H9 (cell line): ENCODE results near the gene IL12RB1. TPM values are rescaled to one million over a fixed set of nuclear protein-coding genes. Genes with fewer than 3 reads are reported as not detected.

Experiments used
- DNase-seq: peaks from one replicate; pipeline ENCODE4 v3.0.0-alpha.2; 2017
- H2AFZ ChIP-seq: one replicate; pipeline ENCODE4 v1.6.1; 2013; ENCODE audit warnings: mild to moderate bottlenecking, low read length, control low read depth, moderate library complexity
- H2AK5ac ChIP-seq: 2 replicates; pipeline ENCODE4 v1.6.1; 2013; ENCODE audit warnings: low read length, control low read depth, mixed read lengths; ENCODE audit not compliant: insufficient read length
- H2BK120ac ChIP-seq: one replicate; pipeline ENCODE4 v1.6.1; 2013; ENCODE audit warnings: low read depth, mild to moderate bottlenecking, low read length, control low read depth, inconsistent platforms; ENCODE audit not compliant: poor library complexity, severe bottlenecking
- H2BK12ac ChIP-seq: 2 replicates; pipeline ENCODE4 v1.6.1; 2013; ENCODE audit warnings: low read length, control low read depth, mixed read lengths, low read depth; ENCODE audit not compliant: insufficient read length
- H2BK15ac ChIP-seq: 2 replicates; pipeline ENCODE4 v1.6.1; 2013; ENCODE audit warnings: low read depth, low read length, control low read depth
- H2BK20ac ChIP-seq: one replicate; pipeline ENCODE4 v1.6.1; 2013; ENCODE audit warnings: low read depth, mild to moderate bottlenecking, low read length, control low read depth, inconsistent platforms; ENCODE audit not compliant: poor library complexity, severe bottlenecking
- H2BK5ac ChIP-seq: 2 replicates; pipeline ENCODE4 v1.6.1; 2013; ENCODE audit warnings: low read length, control low read depth, mixed read lengths; ENCODE audit not compliant: insufficient read length
- H3K14ac ChIP-seq: 2 replicates; pipeline ENCODE4 v1.6.1; 2013; ENCODE audit warnings: low read length, control low read depth; ENCODE audit not compliant: insufficient read depth
- H3K18ac ChIP-seq: 2 replicates; pipeline ENCODE4 v1.6.1; 2013; ENCODE audit warnings: low read depth, mild to moderate bottlenecking, mixed read lengths, low read length, control low read depth; ENCODE audit not compliant: insufficient read length
- H3K23ac ChIP-seq: 2 replicates; pipeline ENCODE4 v1.6.1; 2013; ENCODE audit warnings: low read length, control low read depth, mixed read lengths, low read depth; ENCODE audit not compliant: insufficient read length
- H3K23me2 ChIP-seq: 2 replicates; pipeline ENCODE4 v1.6.1; 2013; ENCODE audit warnings: low read depth, mild to moderate bottlenecking, mixed read lengths, low read length, control low read depth; ENCODE audit not compliant: insufficient read length, poor library complexity, severe bottlenecking
- H3K27ac ChIP-seq: 2 replicates; pipeline ENCODE4 v1.5.1; 2013; ENCODE audit warnings: low read length, control low read depth, mixed read lengths, low read depth; ENCODE audit not compliant: insufficient read length
- H3K27me3 ChIP-seq: 2 replicates; pipeline ENCODE4 v1.6.1; 2013; ENCODE audit warnings: low read length, control low read depth, inconsistent platforms; ENCODE audit not compliant: insufficient read depth
- H3K4ac ChIP-seq: 2 replicates; pipeline ENCODE4 v1.6.1; 2013; ENCODE audit warnings: low read depth, mild to moderate bottlenecking, control low read depth, inconsistent platforms, low read length, moderate library complexity
- H3K4me1 ChIP-seq: 2 replicates; pipeline ENCODE4 v1.6.1; 2013; ENCODE audit warnings: low read length, control low read depth, inconsistent platforms; ENCODE audit not compliant: insufficient read depth
- H3K4me2 ChIP-seq: 2 replicates; pipeline ENCODE4 v1.6.1; 2013; ENCODE audit warnings: low read length, control low read depth, mixed read lengths; ENCODE audit not compliant: insufficient read length, insufficient read depth
- H3K56ac ChIP-seq: 2 replicates; pipeline ENCODE4 v1.6.1; 2013; ENCODE audit warnings: low read depth, mild to moderate bottlenecking, mixed read lengths, low read length, control low read depth; ENCODE audit not compliant: insufficient read length
- H3K79me1 ChIP-seq: 2 replicates; pipeline ENCODE4 v1.6.1; 2013; ENCODE audit warnings: low read depth, mild to moderate bottlenecking, moderate library complexity, low read length, control low read depth, inconsistent platforms; ENCODE audit not compliant: insufficient read depth, poor library complexity, severe bottlenecking
- H3K79me2 ChIP-seq: 2 replicates; pipeline ENCODE4 v1.6.1; 2013; ENCODE audit warnings: low read length, control low read depth, inconsistent platforms; ENCODE audit not compliant: insufficient read depth
- H3K9ac ChIP-seq: 2 replicates; pipeline ENCODE4 v1.6.1; 2013; ENCODE audit warnings: low read length, control low read depth, mixed read lengths; ENCODE audit not compliant: insufficient read length; ENCODE audit errors: extremely low read depth
- H3K9me3 ChIP-seq: one replicate; pipeline ENCODE4 v1.6.1; 2013; ENCODE audit warnings: low read depth, low read length, inconsistent platforms; ENCODE audit not compliant: control insufficient read depth
- H3T11ph ChIP-seq: one replicate; pipeline ENCODE4 v1.6.1; 2013; ENCODE audit warnings: mild to moderate bottlenecking, low read length, control low read depth, inconsistent platforms
- H4K20me1 ChIP-seq: one replicate; pipeline ENCODE4 v1.6.1; 2013; ENCODE audit not compliant: control insufficient read depth, insufficient read length, insufficient read depth
- H4K5ac ChIP-seq: 2 replicates; pipeline ENCODE4 v1.6.1; 2013; ENCODE audit warnings: low read depth, mild to moderate bottlenecking, mixed read lengths, low read length, control low read depth; ENCODE audit not compliant: insufficient read length
- H4K8ac ChIP-seq: replicated peaks from 2 replicates; pipeline ENCODE4 v1.6.1; 2013; ENCODE audit warnings: low read length, control low read depth, mixed read lengths, low read depth; ENCODE audit not compliant: insufficient read length
- H4K91ac ChIP-seq: 2 replicates; pipeline ENCODE4 v1.6.1; 2013; ENCODE audit warnings: low read depth, mild to moderate bottlenecking, moderate library complexity, mixed read lengths, low read length, control low read depth; ENCODE audit not compliant: insufficient read length
- H3K27ac Mint-ChIP-seq, 3 experiments: 2 replicates in 2 of 3; 3 replicates in 1 of 3; pipeline ENCODE4 v1.8.0; 2020 to 2021; ENCODE audit warnings: mixed read lengths in 3 of 3, mild to moderate bottlenecking in 1 of 3, moderate library complexity in 1 of 3
- H3K27me3 Mint-ChIP-seq: 2 replicates; pipeline ENCODE4 v1.8.0; 2021; ENCODE audit warnings: low read depth, mild to moderate bottlenecking, moderate library complexity, mixed read lengths
- H3K36me3 Mint-ChIP-seq, 3 experiments: 2 replicates in 2 of 3; 3 replicates in 1 of 3; pipeline ENCODE4 v1.8.0; 2020 to 2021; ENCODE audit warnings: low read depth in 3 of 3, mixed read lengths in 3 of 3; ENCODE audit not compliant: insufficient read depth in 1 of 3
- H3K4me1 Mint-ChIP-seq, 2 experiments: 2 replicates each; pipeline ENCODE4 v1.8.0; 2020; ENCODE audit warnings: mixed read lengths in 2 of 2
- H3K4me3 Mint-ChIP-seq, 2 experiments: 2 replicates in 1 of 2; 3 replicates in 1 of 2; pipeline ENCODE4 v1.8.0; 2020 to 2021; ENCODE audit warnings: mild to moderate bottlenecking in 2 of 2, mixed read lengths in 2 of 2, moderate library complexity in 1 of 2
- H3K9me3 Mint-ChIP-seq, 2 experiments: 2 replicates in 1 of 2; 3 replicates in 1 of 2; pipeline ENCODE4 v1.8.0; 2020; ENCODE audit warnings: mild to moderate bottlenecking in 2 of 2, mixed read lengths in 2 of 2, moderate library complexity in 1 of 2
- CTCF ChIP-seq: fragments of 200-600 bp; sonication (generic); conservative IDR thresholded peaks from 3 replicates; pipeline ENCODE4 v1.8.0; 2021; ENCODE audit warnings: antibody characterized with exemption, mild to moderate bottlenecking
- WGBS: extraction: QIAGEN DNeasy Blood & Tissue Kit; methylation state at CpG from one replicate; pipeline ENCODE4 v1.1.7; 2013; ENCODE audit warnings: missing lambda C conversion rate, low lambda C conversion rate, mixed read lengths; ENCODE audit not compliant: insufficient read length; ENCODE audit errors: extremely low coverage; 5-methylcytosine and 5-hydroxymethylcytosine counted together
- total RNA-seq: library from RNA; stranded (reverse); gene quantifications from 2 replicates; pipeline ENCODE4 v1.2.1, GENCODE V29; 2021

IL12RB1 gene
- total RNA-seq, 1 experiment from 2014 or later, result not detected

DNA sequence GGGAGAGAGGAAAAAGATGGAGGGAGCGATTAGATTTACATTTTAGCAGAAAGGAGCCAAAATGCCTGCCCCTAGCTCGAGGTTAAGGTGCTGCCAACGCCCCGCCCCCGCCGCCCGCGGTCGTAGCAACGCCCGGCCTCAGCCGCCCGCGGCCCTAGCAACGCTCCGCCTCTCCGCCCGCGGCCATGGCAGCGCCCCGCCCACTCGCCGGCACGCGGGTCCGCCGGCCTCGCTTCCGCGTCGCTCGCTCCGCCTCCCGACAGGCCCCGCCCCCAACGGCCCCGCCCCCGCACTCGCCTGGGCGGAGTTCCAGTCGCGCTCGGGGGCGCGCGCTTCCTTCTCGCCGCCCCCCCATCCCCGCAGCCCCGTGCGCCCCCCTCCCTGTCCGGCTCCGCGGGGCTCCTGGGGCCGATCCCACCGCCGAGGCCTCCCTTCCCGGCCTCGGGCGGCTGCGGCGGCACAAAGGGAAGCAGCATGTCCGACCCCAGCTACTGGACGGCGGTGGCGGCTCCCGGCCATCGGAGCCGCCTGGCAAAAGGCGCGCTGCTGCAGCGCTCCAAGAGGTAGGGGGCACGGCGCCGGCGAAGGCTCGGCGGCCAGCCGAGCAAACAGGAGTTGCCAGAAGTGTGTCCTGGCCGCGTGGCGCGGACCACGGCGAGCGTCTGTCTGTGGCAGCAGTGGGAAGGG is 31.1 kb upstream of the IL12RB1 start:
- H4K91ac ChIP-seq, result no peak overlapping the region
- no peak overlapping the region for H2BK5ac ChIP-seq
- Mint-ChIP-seq H3K36me3 (no peaks in the 10 kb centered on the region; a peak in 1 of 7 replicates), H3K27ac (peak overlapping the region; percentile 53 to 95 (median 86); a peak in 5 of 7 replicates), H3K4me3 (peak overlapping the region; percentile 77 to 88), H3K27me3 (peaks cover 4% of the 10 kb centered on the region; the same call in 1 of the 2 replicates), H3K4me1 (peaks cover 24 to 29% of the 10 kb centered on the region in 2 experiments), H3K9me3 (no peaks in the 10 kb centered on the region; a peak in 1 of 5 replicates)
- no peak overlapping the region for H2AFZ ChIP-seq
- no peak overlapping the region for H3K23ac ChIP-seq
- no peak overlapping the region for H3K9ac ChIP-seq
- no peak overlapping the region for H3T11ph ChIP-seq
- no peaks in the 10 kb centered on the region for H3K9me3 ChIP-seq
- no peaks in the 10 kb centered on the region for H3K79me1 ChIP-seq
- H3K27ac ChIP-seq, result no peak overlapping the region
- no peak overlapping the region for H4K5ac ChIP-seq
- WGBS, result no CpG with 5 or more reads among the region's 86 CpGs
- no peak overlapping the region for H2BK12ac ChIP-seq
- H3K4ac ChIP-seq, result no peak overlapping the region
- H2BK20ac ChIP-seq, result no peak overlapping the region
- H3K79me2 ChIP-seq, result no peaks in the 10 kb centered on the region
- H2AK5ac ChIP-seq, result no peak overlapping the region
- H3K27me3 ChIP-seq, result no peaks in the 10 kb centered on the region
- H3K4me2 ChIP-seq, result peak overlapping the region; percentile 39
- no peak overlapping the region for H2BK120ac ChIP-seq
- peak overlapping the region; percentile 31 for H3K18ac ChIP-seq
- H4K8ac ChIP-seq, result no peak overlapping the region
- H3K56ac ChIP-seq, result no peak overlapping the region
- peak overlapping the region; percentile 18; the same call in 1 of the 2 replicates for H3K14ac ChIP-seq
- H3K4me1 ChIP-seq, result no peaks in the 10 kb centered on the region; the same call in 1 of the 2 replicates
- DNase-seq, result peak; percentile 94
- no peak for TF ChIP-seq CTCF
- peaks cover 4% of the 10 kb centered on the region for H4K20me1 ChIP-seq
- no peak overlapping the region for H2BK15ac ChIP-seq
- peaks cover 3% of the 10 kb centered on the region for H3K23me2 ChIP-seq
